Naive thymus-derived CD4-positive, alpha-beta T cell (primary cell): ENCODE results near the gene CDC14B. TPM values are rescaled to one million over a fixed set of nuclear protein-coding genes. Genes with fewer than 3 reads are reported as not detected.

Experiments used
- ATAC-seq: fragments of 150-1000 bp; cut with Tn5 transposase; 2 replicates; pipeline ENCODE4 v1.10.0; 2021; ENCODE audit warnings: mild to moderate bottlenecking, moderate library complexity
- CTCF ChIA-PET: fragments of 350-600 bp; sonication (Branson Sonifier 250); formaldehyde crosslinking; loops from one replicate; lab custom pipeline; 2021; ENCODE audit warnings: antibody characterized with exemption; lab: Charles Lee
- POLR2A ChIA-PET: fragments of 350-600 bp; sonication (Branson Sonifier 250); formaldehyde crosslinking; loops from one replicate; lab custom pipeline; 2021; ENCODE audit warnings: antibody characterized with exemption, inconsistent platforms; lab: Charles Lee
- DNase-seq, 9 donors: peaks; one replicate each; pipeline versions ENCODE4 v3.0.0 to v3.0.0-alpha.2; 2020 to 2022; ENCODE audit warnings: mixed read lengths in 1 of 9
- H3K27ac ChIP-seq: one replicate; pipeline ENCODE4 v1.7.0; 2013; ENCODE audit warnings: mild to moderate bottlenecking, low read depth, low read length, moderate library complexity
- H3K27me3 ChIP-seq, 2 donors: one replicate each; pipeline ENCODE4 v1.7.0; 2013; ENCODE audit warnings: low read length in 2 of 2, mild to moderate bottlenecking in 2 of 2, moderate library complexity in 2 of 2; ENCODE audit not compliant: control insufficient read depth in 2 of 2, insufficient read depth in 2 of 2
- H3K36me3 ChIP-seq, 3 experiments: 1 replicate in 2 of 3; 2 replicates in 1 of 3; pipeline ENCODE4 v1.7.0; 2013; ENCODE audit warnings: low read length in 3 of 3, mild to moderate bottlenecking in 3 of 3, moderate library complexity in 1 of 3; ENCODE audit not compliant: insufficient read depth in 3 of 3, control insufficient read depth in 2 of 3
- H3K4me1 ChIP-seq, 2 donors: one replicate each; pipeline ENCODE4 v1.7.0; 2013; ENCODE audit warnings: low read length in 2 of 2, mild to moderate bottlenecking in 2 of 2, moderate library complexity in 1 of 2; ENCODE audit not compliant: control insufficient read depth in 2 of 2, insufficient read depth in 2 of 2
- H3K4me3 ChIP-seq: 2 replicates; pipeline ENCODE4 v1.7.0; 2013; ENCODE audit warnings: mild to moderate bottlenecking, low read length
- H3K9me3 ChIP-seq, 3 experiments: 1 replicate in 2 of 3; 2 replicates in 1 of 3; pipeline ENCODE4 v1.7.0; 2013; ENCODE audit warnings: low read length in 3 of 3; ENCODE audit not compliant: control insufficient read depth in 2 of 3
- H3K27ac Mint-ChIP-seq, 9 donors: one replicate each; pipeline ENCODE4 v1.8.0; 2020 to 2022; ENCODE audit warnings: mixed read lengths in 9 of 9, mild to moderate bottlenecking in 8 of 9, moderate library complexity in 5 of 9, inconsistent platforms in 2 of 9
- H3K27me3 Mint-ChIP-seq, 5 donors: one replicate each; pipeline ENCODE4 v1.8.0; 2021 to 2022; ENCODE audit warnings: mixed read lengths in 5 of 5, mild to moderate bottlenecking in 1 of 5
- H3K36me3 Mint-ChIP-seq, 5 donors: one replicate each; pipeline ENCODE4 v1.8.0; 2020 to 2022; ENCODE audit warnings: mixed read lengths in 5 of 5, mild to moderate bottlenecking in 3 of 5, inconsistent platforms in 1 of 5
- H3K4me1 Mint-ChIP-seq, 7 donors: one replicate each; pipeline ENCODE4 v1.8.0; 2020 to 2022; ENCODE audit warnings: mixed read lengths in 7 of 7, mild to moderate bottlenecking in 3 of 7, inconsistent platforms in 1 of 7
- H3K4me3 Mint-ChIP-seq, 10 donors: one replicate each; pipeline ENCODE4 v1.8.0; 2020 to 2022; ENCODE audit warnings: mild to moderate bottlenecking in 10 of 10, mixed read lengths in 10 of 10, moderate library complexity in 6 of 10, inconsistent platforms in 2 of 10
- H3K9me3 Mint-ChIP-seq, 11 donors: one replicate each; pipeline ENCODE4 v1.8.0; 2020 to 2022; ENCODE audit warnings: mixed read lengths in 11 of 11, mild to moderate bottlenecking in 4 of 11, inconsistent platforms in 1 of 11, moderate library complexity in 1 of 11
- intact Hi-C, 2 donors: fragments of 100-400 bp; cut with micrococcal nuclease; formaldehyde crosslinking; loops; one replicate each; pipeline ENCODE4 v1.15.1; 2023
- polyA plus RNA-seq, 2 donors: library from polyadenylated mRNA; unstranded; fragments of 300-500 nt; fragmentation: Illumina TruSeq; gene quantifications; one replicate each; pipeline ENCODE4 v1.2.3, GENCODE V29; 2021
- total RNA-seq, 6 experiments: library from RNA in 5 of 6; stranded (reverse) in 5 of 6; gene quantifications; 1 replicate in 5 of 6; 2 replicates in 1 of 6; pipeline ENCODE4 v1.2.3 and lab custom pipeline; 2021 to 2026

CDC14B gene
- total and polyA plus RNA-seq, 7 experiments from 2014 or later = 0.41 to 16.5 (median 9.4) TPM

- no peaks in the 10 kb centered on the region for H3K9me3 ChIP-seq
- ChIA-PET POLR2A (no interaction called here), CTCF (interaction anchor here (1.3 kb wide), 1 partner anchor 204 kb away, joined by 4 read pairs; no protein-coding TSS in a partner anchor)
- intact Hi-C loops = no loop called here
- DNase-seq = peak in 7 of 9 donors; percentile 18 to 43 (median 35)
- Mint-ChIP-seq H3K27me3 (no peaks in the 10 kb centered on the region), H3K36me3 (peaks cover 0 to 39% (median 14%) of the 10 kb centered on the region in 5 donors), H3K4me1 (peaks cover 7 to 25% (median 20%) of the 10 kb centered on the region in 7 donors), H3K9me3 (no peaks in the 10 kb centered on the region), H3K4me3 (peak overlapping the region in 6 of 10 donors; percentile 7 to 41 (median 30)), H3K27ac (peak overlapping the region in 8 of 9 donors; percentile 1 to 52 (median 28))
- H3K27me3 ChIP-seq = no peaks in the 10 kb centered on the region
- H3K4me3 ChIP-seq = no peak overlapping the region
- H3K36me3 ChIP-seq = no peaks in the 10 kb centered on the region
- H3K27ac ChIP-seq = no peak overlapping the region
- H3K4me1 ChIP-seq = peaks cover 0 to 9% of the 10 kb centered on the region in 2 donors
- ATAC-seq = peak; percentile 65
Measured at GRCh38 chr9:96522366-96522765, 97.3 kb downstream of the CDC14B start.

- ATAC-seq (no peak), DNase-seq (no peak)
- Histone ChIP-seq H3K27ac (no peak overlapping the region), H3K27me3 (no peaks in the 10 kb centered on the region), H3K36me3 (no peaks in the 10 kb centered on the region), H3K4me3 (no peak overlapping the region), H3K4me1 (peaks cover 0 to 9% of the 10 kb centered on the region in 2 donors), H3K9me3 (no peaks in the 10 kb centered on the region)
- intact Hi-C loops = no loop called here
- Mint-ChIP-seq H3K4me3 (no peak overlapping the region), H3K36me3 (peaks cover 0 to 35% (median 10%) of the 10 kb centered on the region in 5 donors), H3K9me3 (no peaks in the 10 kb centered on the region), H3K27me3 (no peaks in the 10 kb centered on the region), H3K27ac (peak overlapping the region in 2 of 9 donors; percentile 12 to 51), H3K4me1 (peaks cover 7 to 25% (median 20%) of the 10 kb centered on the region in 7 donors)
- CTCF ChIA-PET = no interaction called here
- POLR2A ChIA-PET = no interaction called here
Measured at GRCh38 chr9:96519787-96520186, 99.9 kb downstream of the CDC14B start.

- DNase-seq = no peak
- Mint-ChIP-seq H3K27ac (no peak overlapping the region), H3K36me3 (peaks cover 0 to 38% (median 14%) of the 10 kb centered on the region in 5 donors), H3K4me1 (peaks cover 7 to 25% (median 20%) of the 10 kb centered on the region in 7 donors), H3K9me3 (no peaks in the 10 kb centered on the region), H3K27me3 (no peaks in the 10 kb centered on the region), H3K4me3 (no peak overlapping the region)
- ATAC-seq = no peak
- ChIA-PET CTCF (no interaction called here), POLR2A (no interaction called here)
- intact Hi-C loops = no loop called here
- H3K4me1 ChIP-seq = peaks cover 0 to 9% of the 10 kb centered on the region in 2 donors
- H3K27ac ChIP-seq = no peak overlapping the region
- no peaks in the 10 kb centered on the region for H3K36me3 ChIP-seq
- H3K27me3 ChIP-seq = no peaks in the 10 kb centered on the region
- no peak overlapping the region for H3K4me3 ChIP-seq
- H3K9me3 ChIP-seq = no peaks in the 10 kb centered on the region
Measured at GRCh38 chr9:96519095-96519494, 100.5 kb downstream of the CDC14B start.

- Mint-ChIP-seq H3K27ac (no peak overlapping the region), H3K9me3 (no peaks in the 10 kb centered on the region), H3K27me3 (no peaks in the 10 kb centered on the region), H3K4me1 (peaks cover 0 to 4% (median 0%) of the 10 kb centered on the region in 7 donors), H3K4me3 (no peak overlapping the region), H3K36me3 (peaks cover 0 to 24% (median 13%) of the 10 kb centered on the region in 5 donors)
- POLR2A ChIA-PET = no interaction called here
- intact Hi-C loops = no loop called here
- H3K27me3 ChIP-seq = no peaks in the 10 kb centered on the region
- H3K27ac ChIP-seq = no peak overlapping the region
- no peak overlapping the region for H3K4me3 ChIP-seq
- H3K9me3 ChIP-seq = no peaks in the 10 kb centered on the region
- H3K4me1 ChIP-seq = no peaks in the 10 kb centered on the region
- CTCF ChIA-PET = interaction anchor here (0.6 kb wide), 1 partner anchor 199 kb away, joined by 3 read pairs; no protein-coding TSS in a partner anchor
- DNase-seq (no peak), ATAC-seq (no peak)
- H3K36me3 ChIP-seq = no peaks in the 10 kb centered on the region
Measured at GRCh38 chr9:96515621-96516470, 103.8 kb downstream of the CDC14B start.

GRCh38 chr9:96514800-96515158 is 104.9 kb downstream of the CDC14B start:
- no peak overlapping the region for H3K4me3 ChIP-seq
- no peaks in the 10 kb centered on the region for H3K27me3 ChIP-seq
- H3K9me3 ChIP-seq = no peaks in the 10 kb centered on the region
- POLR2A ChIA-PET = no interaction called here
- ATAC-seq = no peak
- DNase-seq = no peak
- H3K4me1 Mint-ChIP-seq = peaks cover 4 to 8% (median 4%) of the 10 kb centered on the region in 7 donors
- H3K27ac ChIP-seq = no peak overlapping the region
- intact Hi-C loops = no loop called here
- peaks cover 0 to 23% (median 10%) of the 10 kb centered on the region in 5 donors for H3K36me3 Mint-ChIP-seq
- no peaks in the 10 kb centered on the region for H3K27me3 Mint-ChIP-seq
- CTCF ChIA-PET = interaction anchor here (0.6 kb wide), 1 partner anchor 198 kb away, joined by 3 read pairs; no protein-coding TSS in a partner anchor
- H3K9me3 Mint-ChIP-seq = no peaks in the 10 kb centered on the region
- H3K4me1 ChIP-seq = no peaks in the 10 kb centered on the region
- H3K4me3 Mint-ChIP-seq = no peak overlapping the region
- H3K36me3 ChIP-seq = no peaks in the 10 kb centered on the region
- no peak overlapping the region for H3K27ac Mint-ChIP-seq

- H3K4me1 Mint-ChIP-seq = peaks cover 4 to 11% (median 4%) of the 10 kb centered on the region in 7 donors
- H3K36me3 Mint-ChIP-seq = peaks cover 0 to 23% (median 13%) of the 10 kb centered on the region in 5 donors
- no peak overlapping the region for H3K27ac Mint-ChIP-seq
- Histone ChIP-seq H3K9me3 (no peaks in the 10 kb centered on the region), H3K4me3 (no peak overlapping the region), H3K27me3 (no peaks in the 10 kb centered on the region), H3K27ac (no peak overlapping the region), H3K4me1 (no peaks in the 10 kb centered on the region), H3K36me3 (no peaks in the 10 kb centered on the region)
- intact Hi-C loops = no loop called here
- ChIA-PET CTCF (no interaction called here), POLR2A (no interaction called here)
- H3K4me3 Mint-ChIP-seq = no peak overlapping the region
- H3K27me3 Mint-ChIP-seq = no peaks in the 10 kb centered on the region
- DNase-seq (no peak), ATAC-seq (no peak)
- H3K9me3 Mint-ChIP-seq = no peaks in the 10 kb centered on the region
Measured at GRCh38 chr9:96514108-96514799, 105.4 kb downstream of the CDC14B start.
